ENCODE measurements around the gene KCNH1.

DNA sequence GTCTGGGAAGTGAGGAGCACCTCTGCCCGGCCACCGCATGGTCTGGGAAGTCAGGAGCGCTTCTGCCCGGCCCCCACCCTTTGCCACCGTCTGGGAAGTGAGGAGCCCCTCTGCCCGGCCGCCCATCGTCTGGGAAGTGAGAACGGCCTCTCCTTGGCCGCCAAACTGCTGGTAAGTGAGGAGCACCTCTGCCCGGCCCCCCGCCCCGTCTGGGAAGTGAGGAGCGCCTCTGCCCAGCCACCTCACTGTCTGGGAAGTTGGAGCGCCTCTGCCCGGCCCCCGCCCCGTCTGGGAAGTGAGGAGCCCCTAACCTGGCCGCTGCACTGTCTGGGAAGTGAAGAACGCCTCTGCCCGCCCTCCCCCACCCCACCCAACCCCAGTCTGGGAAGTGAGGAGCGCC is 22.6 kb downstream of the KCNH1 start:
- TF ChIP-seq EZH2phosphoT487 (IDR thresholded peaks at IDR 0.05; ENCODE audit: insufficient read depth, low read depth) (no peak), EZH2 (IDR thresholded peaks at IDR 0.05; ENCODE audit: insufficient read depth, poor library complexity, severe bottlenecking) (no peak)

Data from GM23248 (cell line).